HFFc6 (cell line): ENCODE measurements around the gene NBPF3. TPM values are rescaled to one million over a fixed set of nuclear protein-coding genes. Genes with fewer than 3 reads are reported as not detected.
"Not testable (repeated sequence)": the region's sequence is repeated elsewhere in the genome, so short reads cannot be mapped to it uniquely, and the experiment has no call there.

ENCODE experiments used
- DNase-seq: peaks from one replicate; pipeline ENCODE4 v3.0.0-alpha.2; 2018
- H3K27ac Mint-ChIP-seq: 2 replicates; pipeline ENCODE4 v1.8.0; 2020; ENCODE audit warnings: mild to moderate bottlenecking, mixed read lengths
- H3K27me3 Mint-ChIP-seq: 2 replicates; pipeline ENCODE4 v1.8.0; 2021; ENCODE audit warnings: mild to moderate bottlenecking, moderate library complexity, mixed read lengths; ENCODE audit not compliant: insufficient read depth
- H3K36me3 Mint-ChIP-seq: 2 replicates; pipeline ENCODE4 v1.8.0; 2021; ENCODE audit warnings: low read depth, mixed read lengths
- H3K4me1 Mint-ChIP-seq: 2 replicates; pipeline ENCODE4 v1.8.0; 2020; ENCODE audit warnings: low read depth, mixed read lengths
- H3K4me3 Mint-ChIP-seq: 2 replicates; pipeline ENCODE4 v1.8.0; 2020; ENCODE audit warnings: mild to moderate bottlenecking, moderate library complexity, mixed read lengths
- H3K9me3 Mint-ChIP-seq: 2 replicates; pipeline ENCODE4 v1.8.0; 2020; ENCODE audit warnings: mild to moderate bottlenecking, mixed read lengths
- CTCF ChIP-seq: fragments of 200-600 bp; sonication (generic); IDR thresholded peaks from 2 replicates; pipeline ENCODE4 v1.5.0; 2021; ENCODE audit warnings: antibody characterized with exemption, mild to moderate bottlenecking
- total RNA-seq, 6 experiments: library from RNA; stranded (reverse); fragmentation: NEBNext Ultra II Directional; extraction: Animal tissue kit (Norgen Biotek cat#: 25700); gene quantifications; 2 replicates in 1 of 6; 3 replicates in 5 of 6; pipeline ENCODE4 v1.2.3, GENCODE V29; 2021

Gene NBPF3
- total RNA-seq, 6 experiments from 2014 or later = 14.0 to 20.7 (median 18.2) TPM

DNA sequence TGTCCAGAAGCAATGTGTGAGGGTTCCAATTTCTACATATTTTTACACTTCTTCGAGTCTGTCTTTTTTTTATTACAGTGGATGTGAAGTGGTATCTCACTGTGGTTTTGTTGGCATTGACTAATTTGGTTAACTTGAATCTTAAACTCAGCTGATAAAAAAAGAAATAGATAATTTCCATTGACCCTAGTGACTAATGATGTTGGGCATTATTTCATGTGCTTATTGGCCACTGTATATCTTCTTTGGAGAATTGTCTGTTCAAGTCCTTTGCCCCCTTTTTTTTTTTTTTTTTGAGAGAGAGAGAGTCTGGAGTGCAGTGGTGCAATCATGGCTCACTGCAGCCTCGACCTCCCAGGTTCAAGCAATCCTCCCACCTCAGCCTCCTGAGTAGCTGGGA is 33.3 kb upstream of the NBPF3 start:
- no peak for DNase-seq

GRCh38 chr1:21409897-21410296 is 30.0 kb upstream of the NBPF3 start:
- not testable (repeated sequence) for DNase-seq, H3K36me3 Mint-ChIP-seq, H3K4me3 Mint-ChIP-seq, H3K27ac Mint-ChIP-seq, H3K4me1 Mint-ChIP-seq, H3K9me3 Mint-ChIP-seq
- H3K27me3 Mint-ChIP-seq = peaks cover 40% of the 10 kb centered on the region

More for the DNA sequence above, 33.3 kb upstream of the NBPF3 start:
- Mint-ChIP-seq H3K27me3 (peaks cover 30% of the 10 kb centered on the region), H3K27ac (no peak overlapping the region), H3K4me3 (no peak overlapping the region), H3K9me3 (no peaks in the 10 kb centered on the region), H3K36me3 (0 out of 2 replicates have a peak, but pooled peaks cover 5% of the 10 kb centered on the region), H3K4me1 (no peaks in the 10 kb centered on the region)
- TF ChIP-seq CTCF = no peak

- peaks cover 51% of the 10 kb centered on the region for H3K27me3 Mint-ChIP-seq
- H3K27ac Mint-ChIP-seq = no peak overlapping the region
- H3K4me3 Mint-ChIP-seq = no peak overlapping the region
- H3K36me3 Mint-ChIP-seq = no peaks in the 10 kb centered on the region
- no peak for DNase-seq
- no peaks in the 10 kb centered on the region for H3K4me1 Mint-ChIP-seq
- no peak for TF ChIP-seq CTCF
- H3K9me3 Mint-ChIP-seq = no peaks in the 10 kb centered on the region
Observed at GRCh38 chr1:21414015-21414414, 25.9 kb upstream of the NBPF3 start.

- H3K4me3 Mint-ChIP-seq, H3K27ac Mint-ChIP-seq, H3K4me1 Mint-ChIP-seq, H3K36me3 Mint-ChIP-seq, H3K9me3 Mint-ChIP-seq, DNase-seq: not testable (repeated sequence)
- H3K27me3 Mint-ChIP-seq = peaks cover 38% of the 10 kb centered on the region
Observed at GRCh38 chr1:21420378-21420777, 19.6 kb upstream of the NBPF3 start.

GRCh38 chr1:21421307-21421706 is 18.6 kb upstream of the NBPF3 start:
- not testable (repeated sequence) for H3K27ac Mint-ChIP-seq, H3K4me1 Mint-ChIP-seq, H3K36me3 Mint-ChIP-seq, H3K9me3 Mint-ChIP-seq, H3K4me3 Mint-ChIP-seq, DNase-seq
- H3K27me3 Mint-ChIP-seq = peaks cover 31% of the 10 kb centered on the region

DNA sequence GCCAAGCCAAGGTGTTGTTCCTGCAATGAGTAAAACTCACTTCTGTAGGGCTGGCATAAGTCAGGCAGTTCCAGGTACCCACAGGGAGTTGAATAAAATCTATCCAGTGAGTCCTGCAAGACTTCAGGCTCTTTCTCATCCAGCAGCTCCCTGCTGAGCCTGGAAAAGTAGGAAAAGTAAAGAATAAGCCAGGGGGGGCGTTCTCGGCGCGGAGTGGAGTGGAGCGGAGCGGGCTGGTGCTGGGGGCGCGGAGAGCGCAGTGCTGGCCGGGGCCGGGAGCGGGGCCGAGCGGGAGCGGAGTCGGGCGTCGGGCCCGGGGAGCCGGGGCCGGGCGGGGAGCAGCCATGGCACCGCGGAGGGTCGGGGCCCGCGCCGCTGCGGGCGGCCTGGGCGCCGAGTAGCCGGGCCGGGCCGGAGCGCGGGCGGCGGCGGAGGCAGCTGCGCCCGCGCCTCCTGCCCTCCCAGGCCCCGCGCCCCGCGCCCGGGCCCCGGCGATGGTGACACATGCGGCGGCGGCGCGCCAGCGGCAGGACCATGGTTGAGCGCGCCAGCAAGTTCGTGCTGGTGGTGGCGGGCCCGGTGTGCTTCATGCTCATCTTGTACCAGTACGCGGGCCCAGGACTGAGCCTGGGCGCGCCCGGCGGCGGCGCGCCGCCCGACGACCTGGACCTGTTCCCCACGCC is 12.0 kb upstream of the NBPF3 start:
- H3K9me3 Mint-ChIP-seq, H3K4me3 Mint-ChIP-seq, H3K4me1 Mint-ChIP-seq, DNase-seq, H3K27ac Mint-ChIP-seq, H3K36me3 Mint-ChIP-seq: not testable (repeated sequence)
- H3K27me3 Mint-ChIP-seq = peaks cover 12% of the 10 kb centered on the region

GRCh38 chr1:21428481-21429073 is 11.4 kb upstream of the NBPF3 start:
- not testable (repeated sequence) for H3K4me1 Mint-ChIP-seq, H3K4me3 Mint-ChIP-seq, DNase-seq, H3K36me3 Mint-ChIP-seq, H3K9me3 Mint-ChIP-seq, H3K27ac Mint-ChIP-seq
- H3K27me3 Mint-ChIP-seq = peaks cover 11% of the 10 kb centered on the region

DNA sequence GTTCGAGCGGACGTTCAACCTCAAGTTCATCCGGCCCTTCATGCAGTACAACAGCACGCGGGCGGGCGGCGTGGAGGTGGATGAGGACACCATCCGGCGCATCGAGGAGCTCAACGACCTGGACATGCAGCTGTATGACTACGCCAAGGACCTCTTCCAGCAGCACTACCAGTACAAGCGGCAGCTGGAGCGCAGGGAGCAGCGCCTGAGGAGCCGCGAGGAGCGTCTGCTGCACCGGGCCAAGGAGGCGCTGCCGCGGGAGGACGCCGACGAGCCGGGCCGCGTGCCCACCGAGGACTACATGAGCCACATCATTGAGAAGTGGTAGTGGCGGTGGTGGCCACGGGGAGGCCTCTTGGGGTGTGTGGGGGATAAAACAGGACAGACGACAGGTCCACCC is 10.7 kb upstream of the NBPF3 start:
- not testable (repeated sequence) for DNase-seq, H3K4me1 Mint-ChIP-seq, H3K4me3 Mint-ChIP-seq, H3K27ac Mint-ChIP-seq, H3K36me3 Mint-ChIP-seq, H3K9me3 Mint-ChIP-seq
- peaks cover 14% of the 10 kb centered on the region for H3K27me3 Mint-ChIP-seq

GRCh38 chr1:21430875-21431274 is 9.1 kb upstream of the NBPF3 start:
- not testable (repeated sequence) for H3K36me3 Mint-ChIP-seq, H3K9me3 Mint-ChIP-seq, H3K27ac Mint-ChIP-seq, H3K4me3 Mint-ChIP-seq, H3K4me1 Mint-ChIP-seq, DNase-seq
- peaks cover 11% of the 10 kb centered on the region for H3K27me3 Mint-ChIP-seq
